Lower lobe of right lung (tissue), 2 donors: ENCODE measurements around the gene TTC7B. TPM values are rescaled to one million over a fixed set of nuclear protein-coding genes. Genes with fewer than 3 reads are reported as not detected.
A peak's percentile ranks its signal among the peaks of the same experiment; 100 is the strongest.

Experiments
- ATAC-seq, 2 donors: fragments of 200-7000 bp; cut with Tn5 transposase; one replicate each; pipeline ENCODE4 v1.9.1; 2020 to 2022; ENCODE audit warnings: mild to moderate bottlenecking in 2 of 2, moderate library complexity in 2 of 2
- DNase-seq: peaks from one replicate; pipeline ENCODE4 v3.0.0-alpha.2; 2020
- H3K27ac ChIP-seq: fragments of 200-600 bp; one replicate; pipeline ENCODE4 v1.8.0; 2022
- H3K27me3 ChIP-seq: fragments of 200-600 bp; one replicate; pipeline ENCODE4 v1.8.0; 2022; ENCODE audit warnings: low read depth
- H3K36me3 ChIP-seq: fragments of 200-600 bp; one replicate; pipeline ENCODE4 v1.8.0; 2022; ENCODE audit warnings: mild to moderate bottlenecking
- H3K4me1 ChIP-seq: fragments of 200-600 bp; one replicate; pipeline ENCODE4 v1.8.0; 2022
- H3K4me3 ChIP-seq: fragments of 200-600 bp; one replicate; pipeline ENCODE4 v1.8.0; 2022; ENCODE audit warnings: mild to moderate bottlenecking
- H3K9me3 ChIP-seq: fragments of 200-600 bp; one replicate; pipeline ENCODE4 v1.8.0; 2022
- CTCF ChIP-seq: fragments of 200-600 bp; IDR thresholded peaks from one replicate; pipeline ENCODE4 v1.8.0; 2022; ENCODE audit warnings: antibody characterized with exemption, mild to moderate bottlenecking
- intact Hi-C: fragments of 100-400 bp; cut with DNase I; formaldehyde crosslinking; loops from one replicate; pipeline ENCODE4 v1.11.0; 2022
- total RNA-seq: library from RNA; stranded (reverse); fragmentation: NEBNext Ultra II Directional; extraction: Animal tissue kit (Norgen Biotek cat#: 25700); gene quantifications from one replicate; pipeline ENCODE4 v1.2.1, GENCODE V29; 2021
- donor health status: DM: no; HTN: yes; CAD: no; lungs with severe emphysema.

Gene TTC7B
- total RNA-seq, 1 donor from 2014 or later = 54.1 TPM

DNA sequence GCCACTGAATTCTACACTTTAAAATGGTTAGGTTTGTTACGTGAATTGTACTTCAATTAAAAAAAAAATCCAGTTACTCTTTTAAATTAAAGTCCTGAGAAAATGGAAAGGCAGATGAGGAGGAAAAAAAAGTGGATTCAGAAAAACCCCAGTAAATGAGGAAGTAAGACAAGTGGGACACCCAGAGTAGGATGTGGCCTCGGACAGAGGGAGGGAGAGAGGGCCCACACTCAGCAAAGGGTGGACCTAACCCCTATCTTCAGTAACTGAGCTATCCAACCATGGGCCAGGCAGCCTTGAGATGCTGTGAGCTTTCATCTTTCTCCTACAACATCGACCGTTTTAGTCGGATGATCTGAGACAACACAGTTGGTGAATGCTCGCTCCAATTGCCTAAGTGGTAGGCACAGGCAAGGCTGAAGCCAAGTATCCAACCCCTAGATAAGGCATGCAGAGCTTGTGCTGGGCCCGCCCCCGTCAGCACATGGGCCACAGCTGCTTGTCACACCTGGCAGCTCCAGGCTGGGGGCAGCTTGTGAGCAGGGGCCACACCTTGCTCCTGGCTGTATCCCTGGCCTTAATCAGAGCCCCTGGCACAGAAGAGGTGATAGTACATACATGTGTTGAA lies 142.1 kb downstream of the TTC7B start:
- ATAC-seq (peak in 1 of 2 donors; percentile 59), DNase-seq (no peak)
- H3K27me3 ChIP-seq = no peaks in the 10 kb centered on the region
- intact Hi-C loops = no loop called here
- no peaks in the 10 kb centered on the region for H3K36me3 ChIP-seq
- H3K4me3 ChIP-seq = no peak overlapping the region
- peaks cover 15% of the 10 kb centered on the region for H3K4me1 ChIP-seq
- TF ChIP-seq CTCF = no peak
- no peak overlapping the region for H3K27ac ChIP-seq
- H3K9me3 ChIP-seq = no peaks in the 10 kb centered on the region

DNA sequence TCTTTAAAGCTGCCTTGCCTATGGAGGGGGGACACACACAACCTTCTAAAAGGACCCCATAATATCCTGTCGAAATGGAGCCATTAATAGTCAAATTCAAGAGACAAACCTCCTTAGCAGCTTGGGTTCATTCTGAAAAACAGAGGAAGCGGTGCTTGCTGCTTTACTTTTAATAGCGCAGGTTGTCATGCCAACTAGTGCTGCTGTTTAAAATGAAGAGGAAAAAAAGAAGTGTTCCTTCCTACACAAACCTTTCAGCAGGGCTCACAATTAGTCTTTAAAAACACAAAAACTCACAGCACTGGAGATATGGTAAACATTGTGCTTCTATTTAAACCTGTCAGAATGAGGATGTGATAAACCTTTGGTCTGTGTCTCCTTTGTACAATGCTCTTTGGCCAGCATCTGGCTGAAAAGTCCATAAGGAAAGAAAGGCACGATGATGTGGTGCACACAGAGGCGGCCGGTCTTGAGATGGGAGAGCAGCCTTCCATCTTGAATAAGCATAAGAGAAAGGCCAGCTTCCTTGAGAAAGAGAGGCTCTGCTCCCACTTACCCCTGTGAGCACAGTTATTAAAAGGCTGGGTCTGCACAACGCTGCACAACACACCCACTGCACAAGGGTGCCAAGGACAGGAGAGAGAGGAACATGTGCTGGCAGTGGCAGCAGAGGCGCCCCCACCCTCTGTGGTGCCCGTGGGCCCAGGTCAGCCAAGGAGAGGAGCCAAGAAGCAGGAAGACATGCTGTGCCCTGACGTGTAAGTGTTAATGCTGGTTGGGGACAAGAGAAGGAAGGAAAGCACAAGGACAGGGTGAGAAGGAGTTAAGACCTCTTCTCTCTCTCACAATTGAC lies 144.6 kb downstream of the TTC7B start:
- no peaks in the 10 kb centered on the region for H3K36me3 ChIP-seq
- DNase-seq (no peak), ATAC-seq (no peak)
- TF ChIP-seq CTCF = no peak
- no peaks in the 10 kb centered on the region for H3K27me3 ChIP-seq
- H3K9me3 ChIP-seq = no peaks in the 10 kb centered on the region
- H3K27ac ChIP-seq = no peak overlapping the region
- no peak overlapping the region for H3K4me3 ChIP-seq
- H3K4me1 ChIP-seq = peaks cover 9% of the 10 kb centered on the region
- intact Hi-C loops = no loop called here

GRCh38 chr14:90669731-90670130 lies 146.5 kb downstream of the TTC7B start:
- Histone ChIP-seq H3K27me3 (no peaks in the 10 kb centered on the region), H3K4me1 (peaks cover under 1% of the 10 kb centered on the region), H3K4me3 (no peak overlapping the region), H3K9me3 (no peaks in the 10 kb centered on the region), H3K36me3 (no peaks in the 10 kb centered on the region), H3K27ac (no peak overlapping the region)
- TF ChIP-seq CTCF = no peak
- ATAC-seq (no peak), DNase-seq (no peak)
- intact Hi-C loops = no loop called here

DNA sequence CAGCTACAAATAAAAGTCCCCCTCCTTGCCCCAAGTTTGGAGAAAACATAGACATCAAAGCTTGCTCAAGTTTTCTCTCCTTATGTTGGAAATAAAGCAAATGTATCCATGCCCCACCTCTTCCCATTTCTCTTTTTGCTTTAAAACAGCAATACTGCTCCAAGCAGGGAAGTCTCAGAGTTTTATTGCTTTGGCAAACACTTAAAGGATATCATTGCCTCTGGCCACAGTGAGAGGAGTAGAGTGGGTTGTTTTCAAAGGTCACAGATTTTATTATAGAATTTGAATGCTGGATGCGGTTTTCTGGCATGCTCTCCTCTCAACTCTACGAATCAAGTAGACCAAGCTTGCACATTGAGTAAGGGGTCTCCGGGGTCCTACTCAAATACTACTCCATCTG lies 149.7 kb downstream of the TTC7B start:
- Histone ChIP-seq H3K9me3 (no peaks in the 10 kb centered on the region), H3K4me1 (peaks cover 7% of the 10 kb centered on the region), H3K27me3 (no peaks in the 10 kb centered on the region), H3K27ac (no peak overlapping the region), H3K36me3 (no peaks in the 10 kb centered on the region), H3K4me3 (no peak overlapping the region)
- DNase-seq (no peak), ATAC-seq (no peak)
- no peak for TF ChIP-seq CTCF
- intact Hi-C loops = no loop called here

- DNase-seq = no peak
- H3K4me1 ChIP-seq = peaks cover 18% of the 10 kb centered on the region
- no peaks in the 10 kb centered on the region for H3K36me3 ChIP-seq
- intact Hi-C loops = no loop called here
- no peaks in the 10 kb centered on the region for H3K9me3 ChIP-seq
- no peak overlapping the region for H3K27ac ChIP-seq
- no peak for ATAC-seq
- H3K27me3 ChIP-seq = no peaks in the 10 kb centered on the region
- no peak overlapping the region for H3K4me3 ChIP-seq
- no peak for TF ChIP-seq CTCF
Measured at GRCh38 chr14:90665321-90666000, 150.8 kb downstream of the TTC7B start.
